NCI-H2107 treated with DMSO at 0.1 percent for 48 hours (cell line): ENCODE measurements around the gene TOM1L2.
"Not testable (repeated sequence)": the region's sequence is repeated elsewhere in the genome, so short reads cannot be mapped to it uniquely, and the experiment has no call there.

Source experiments
- DNase-seq: peaks from one replicate; lab custom pipeline; 2025; ENCODE audit not compliant: unreplicated experiment; lab: John Stamatoyannopoulos, UW

TOM1L2 gene

GRCh38 chr17:17944743-17945142, 27.5 kb downstream of the TOM1L2 start:
- DNase-seq, result no peak

DNA sequence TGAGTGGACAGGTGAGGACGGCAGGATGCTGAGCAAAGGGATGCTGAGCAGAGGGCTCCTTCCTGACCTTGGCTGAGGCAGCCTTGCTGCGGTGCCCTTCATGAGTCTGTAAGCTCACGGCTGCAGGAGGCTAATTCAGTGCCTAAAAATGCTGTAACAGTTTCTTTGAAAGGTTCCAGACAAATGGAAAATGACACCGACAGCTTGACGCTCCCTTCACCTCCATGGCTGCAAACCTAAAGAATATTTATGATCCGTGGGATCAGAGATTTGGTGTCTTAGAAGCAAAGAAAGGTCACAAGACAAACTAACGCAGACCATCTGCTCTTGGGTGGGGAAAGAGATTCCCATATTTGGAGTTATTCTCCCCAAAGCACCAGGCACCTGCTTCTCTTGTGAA, 28.0 kb downstream of the TOM1L2 start:
- DNase-seq, result no peak

GRCh38 chr17:17943281-17943984, 28.8 kb downstream of the TOM1L2 start:
- DNase-seq, result no peak

- no peak for DNase-seq
These were observed 29.4 kb downstream of the TOM1L2 start for GRCh38 chr17:17942846-17943245.

GRCh38 chr17:17941015-17941414, 31.2 kb downstream of the TOM1L2 start:
- DNase-seq, result no peak

DNA sequence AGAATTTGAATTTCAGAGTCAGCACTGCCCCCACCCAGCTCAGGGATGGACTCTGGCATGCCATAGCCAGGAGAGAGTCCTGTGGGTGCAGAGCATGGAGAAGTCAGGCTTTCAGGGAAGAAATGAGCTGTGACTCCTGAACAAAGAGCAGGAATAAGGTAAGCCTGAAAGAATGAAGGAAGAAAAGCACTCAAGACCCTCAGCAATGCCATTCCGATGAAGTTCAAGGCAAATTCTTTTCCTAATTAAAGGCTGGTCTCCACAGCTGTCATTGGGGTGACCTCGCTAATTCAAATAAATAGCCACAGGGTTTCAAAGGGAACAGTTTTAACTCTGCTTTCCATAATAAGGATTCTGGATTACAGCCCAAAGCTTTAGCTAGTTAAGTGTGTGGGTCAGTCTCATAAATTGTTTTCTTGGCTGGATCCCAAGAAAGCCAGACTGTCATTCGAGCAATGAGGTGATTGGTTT, 31.7 kb downstream of the TOM1L2 start:
- no peak for DNase-seq

- DNase-seq, result not testable (repeated sequence)
These were observed 32.3 kb downstream of the TOM1L2 start for GRCh38 chr17:17939941-17940340.

GRCh38 chr17:17938388-17939107, 33.7 kb downstream of the TOM1L2 start:
- no peak for DNase-seq

- no peak for DNase-seq
These were observed 34.2 kb downstream of the TOM1L2 start for GRCh38 chr17:17937958-17938357.

- no peak for DNase-seq
These were observed 34.9 kb downstream of the TOM1L2 start for GRCh38 chr17:17937201-17937853.

GRCh38 chr17:17935321-17936271, 36.6 kb downstream of the TOM1L2 start:
- no peak for DNase-seq

- DNase-seq, result no peak
These were observed 37.4 kb downstream of the TOM1L2 start for GRCh38 chr17:17934806-17935205.

- no peak for DNase-seq
These were observed 38.0 kb downstream of the TOM1L2 start for GRCh38 chr17:17934214-17934613.

DNA sequence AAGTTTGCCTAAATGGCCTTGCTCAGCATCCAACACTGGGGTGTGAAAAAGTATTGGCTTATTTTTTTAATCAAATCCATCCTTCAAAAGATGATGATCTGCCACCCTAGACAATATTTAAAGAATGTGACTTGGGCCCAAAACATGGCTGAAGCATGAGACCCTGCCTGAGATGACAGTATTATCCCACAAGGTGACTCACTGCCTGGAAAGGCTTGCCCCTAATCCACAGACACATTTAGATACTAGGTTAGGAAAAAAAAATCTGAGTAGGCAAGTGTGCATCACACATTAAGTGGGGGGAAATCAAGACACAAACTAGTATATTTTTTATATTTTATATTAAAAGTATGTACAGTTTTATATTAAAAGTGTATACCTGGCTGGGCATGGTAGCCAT, 38.4 kb downstream of the TOM1L2 start:
- DNase-seq, result no peak

DNA sequence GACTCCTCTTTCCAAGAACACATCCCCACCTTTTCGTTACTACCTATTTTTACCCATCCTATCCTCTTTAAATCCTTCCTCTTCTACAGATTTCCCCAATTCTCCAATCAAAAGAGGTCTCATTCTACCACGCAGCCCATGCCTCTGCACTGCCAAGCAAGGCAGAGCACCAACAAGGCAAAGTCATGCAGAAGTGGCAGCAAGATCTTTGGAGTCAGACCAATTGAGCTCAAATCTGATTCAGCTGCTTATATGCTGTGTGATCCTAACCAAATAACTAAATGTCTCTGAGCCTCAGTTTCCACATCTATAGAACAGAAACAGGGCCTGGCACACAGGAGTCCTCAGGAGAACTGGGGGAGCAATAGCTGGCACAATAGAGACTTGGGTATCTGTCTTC, 41.0 kb downstream of the TOM1L2 start:
- DNase-seq, result no peak

DNA sequence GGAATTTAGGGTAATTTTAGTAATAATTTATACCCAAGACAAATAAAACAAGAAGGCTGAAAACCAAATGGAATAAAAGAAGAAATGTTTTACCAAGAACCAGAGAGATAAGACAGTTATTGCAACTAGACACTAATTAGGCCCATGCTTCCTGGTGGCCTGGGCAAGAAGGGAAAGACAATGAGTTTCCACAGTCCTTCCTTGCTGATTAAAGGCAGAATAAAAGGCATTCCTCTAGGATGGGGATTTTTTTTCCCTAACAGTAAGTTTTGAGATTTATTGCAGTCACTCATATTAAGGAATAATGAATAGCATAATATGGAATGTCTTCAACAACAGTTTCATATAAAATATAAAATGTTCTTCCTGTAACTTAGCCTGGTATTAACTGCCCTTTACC, 41.5 kb downstream of the TOM1L2 start:
- DNase-seq, result no peak

DNA sequence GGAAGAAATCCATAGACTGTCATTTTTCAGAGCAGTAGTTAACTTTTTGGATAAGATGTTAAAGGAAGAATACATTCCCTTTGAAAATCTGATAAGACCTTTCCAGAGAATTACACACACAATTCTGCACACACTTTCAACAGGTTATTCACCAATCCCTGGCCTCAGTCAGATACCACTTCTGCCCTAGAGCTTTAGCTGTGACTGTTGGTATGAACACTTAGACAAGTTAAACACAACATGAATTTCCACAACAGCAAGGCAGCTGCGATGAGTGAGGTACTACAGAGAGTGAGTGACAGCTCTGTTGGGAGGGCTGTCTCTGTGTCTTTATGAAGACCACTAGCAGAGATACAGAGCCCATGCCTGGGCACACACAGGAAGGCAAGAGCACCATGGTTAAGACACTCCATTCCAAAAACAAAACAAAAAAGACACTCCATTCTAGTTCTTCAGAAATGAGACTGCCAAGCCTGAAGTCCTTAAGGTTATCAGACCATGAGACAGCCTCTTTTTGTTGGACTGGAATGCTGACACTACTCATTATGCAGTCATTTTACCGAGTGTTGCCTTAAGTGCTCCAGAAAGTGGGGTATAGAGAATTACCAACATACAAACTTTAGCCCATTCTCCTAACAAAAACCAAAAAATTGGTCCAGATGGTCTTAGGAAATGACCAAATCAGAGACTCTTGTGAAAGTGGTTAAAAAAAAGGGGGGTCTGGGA, 42.4 kb downstream of the TOM1L2 start:
- no peak for DNase-seq

DNA sequence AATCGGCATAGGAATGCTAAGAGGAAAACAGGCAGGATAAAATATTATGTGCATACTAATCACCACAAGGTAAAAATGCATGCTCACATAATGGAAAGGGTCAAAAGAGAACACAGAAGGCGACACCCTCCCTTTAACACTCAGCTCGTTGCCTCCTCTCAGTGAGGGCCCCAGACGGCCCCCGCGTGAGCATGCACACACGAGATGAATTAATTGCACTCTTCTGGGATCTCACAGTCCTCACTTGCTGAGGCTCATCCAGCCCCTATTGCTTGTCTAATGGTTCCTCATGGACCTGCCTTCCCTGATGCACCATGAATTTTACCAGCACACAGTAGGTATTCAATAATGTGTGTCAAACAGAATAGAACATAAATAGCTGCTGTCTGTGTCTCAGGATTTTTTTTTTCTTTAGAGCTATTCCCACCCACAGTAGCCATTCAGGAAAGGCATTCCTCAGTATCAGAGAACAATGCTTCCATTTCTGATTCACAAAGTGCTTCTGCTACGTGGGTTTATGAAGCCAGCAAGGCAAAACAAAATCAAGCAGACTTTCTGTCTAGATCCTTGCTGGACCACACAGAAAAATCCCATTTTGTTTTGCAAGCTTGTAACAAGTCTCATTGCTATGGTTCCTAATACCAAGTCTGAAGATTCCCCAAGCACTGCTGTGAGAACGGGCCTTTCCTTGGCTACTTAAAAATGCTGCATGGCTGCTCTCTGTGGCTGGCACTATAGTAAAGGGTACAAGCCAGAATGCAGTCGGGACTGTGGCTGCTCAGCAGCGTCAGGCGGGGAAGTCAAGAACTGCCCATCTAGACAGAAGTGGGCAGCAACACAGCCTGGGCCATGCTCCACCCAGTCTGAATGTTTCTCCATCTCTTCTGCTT, 43.6 kb downstream of the TOM1L2 start:
- no peak for DNase-seq

- DNase-seq, result no peak
These were observed 45.3 kb downstream of the TOM1L2 start for GRCh38 chr17:17926840-17927449.
